Posterior vena cava (tissue), 2 donors: Measurements from ENCODE around the gene USF3. TPM values are rescaled to one million over a fixed set of nuclear protein-coding genes. Genes with fewer than 3 reads are reported as not detected.

Experiments used
- DNase-seq: peaks from one replicate; pipeline ENCODE4 v3.0.0-alpha.2; 2020; ENCODE audit warnings: low spot score
- intact Hi-C, 2 donors: fragments of 100-400 bp; cut with DNase I; formaldehyde crosslinking; loops; one replicate each; pipeline versions ENCODE4 v1.14.1 to v1.14.2; 2022 to 2023
- long read RNA-seq, 2 donors: library from polyadenylated mRNA; unstranded; transcript quantifications; one replicate each; pipeline ENCODE4 v2.0.0, GENCODE V29; 2020 to 2021
- total RNA-seq, 2 donors: library from RNA; stranded (reverse); fragmentation: NEBNext Ultra II Directional; extraction: Animal tissue kit (Norgen Biotek cat#: 25700); gene quantifications; one replicate each; pipeline ENCODE4 v1.2.1, GENCODE V29; 2021
- donor health status: DM: yes; HTN: yes; CAD: no.
- donor health status: DM: yes; HTN: yes; CAD: no.

USF3 gene
- 10 to 100 TPM; 14.1 to 14.9 TPM for total RNA-seq
- long read RNA-seq, donor 1, full-length matches to known transcripts, result 1 of 7 reads
- long read RNA-seq, donor 1, partial matches to known transcripts, result 2 of 7 reads
- long read RNA-seq, donor 1, other reads (novel, unspliced or antisense), result 4 of 7 reads
- long read RNA-seq, donor 2, result 0 reads

GRCh38 chr3:113695786-113696645 is at the start of gene USF3:
Gene USF3, minus strand, starts transcription at chr3:113696642. Its CDS starts 21,764 bp downstream, at chr3:113674878.
- peak; percentile 94 for DNase-seq
- intact Hi-C loops, result no loop called here

GRCh38 chr3:113745756-113746547 is 49.5 kb upstream of the USF3 start, which contains the start of gene NAA50:
Gene NAA50, minus strand, starts transcription at chr3:113746249. Its CDS starts 300 bp downstream, at chr3:113745949.
- peak; percentile 99 for DNase-seq
- intact Hi-C loops, result no loop called here

- peak; percentile 87 for DNase-seq
- intact Hi-C loops, result no loop called here
Observed at GRCh38 chr3:113744941-113745755, 48.7 kb upstream of the USF3 start.

GRCh38 chr3:113743006-113743630 is 46.7 kb upstream of the USF3 start:
- DNase-seq, result no peak
- intact Hi-C loops, result no loop called here

- DNase-seq, result no peak
- intact Hi-C loops, result no loop called here
Observed at GRCh38 chr3:113741620-113742019, 45.2 kb upstream of the USF3 start.

- intact Hi-C loops, result no loop called here
- DNase-seq, result no peak
Observed at GRCh38 chr3:113741086-113741485, 44.6 kb upstream of the USF3 start.

GRCh38 chr3:113736548-113737089 is 40.2 kb upstream of the USF3 start:
- DNase-seq, result no peak

GRCh38 chr3:113731694-113732093 is 35.3 kb upstream of the USF3 start:
- intact Hi-C loops, result no loop called here
- no peak for DNase-seq

More at GRCh38 chr3:113736548-113737089, 40.2 kb upstream of the USF3 start:
- intact Hi-C loops, result no loop called here

GRCh38 chr3:113730550-113730949 is 34.1 kb upstream of the USF3 start:
- intact Hi-C loops, result no loop called here
- DNase-seq, result no peak

GRCh38 chr3:113728661-113729060 is 32.2 kb upstream of the USF3 start:
- no peak for DNase-seq
- intact Hi-C loops, result no loop called here

- intact Hi-C loops, result no loop called here
- DNase-seq, result no peak
Observed at GRCh38 chr3:113721636-113722035, 25.2 kb upstream of the USF3 start.

GRCh38 chr3:113719758-113720157 is 23.3 kb upstream of the USF3 start:
- DNase-seq, result no peak
- intact Hi-C loops, result no loop called here

GRCh38 chr3:113719294-113719693 is 22.9 kb upstream of the USF3 start:
- intact Hi-C loops, result no loop called here
- no peak for DNase-seq

GRCh38 chr3:113717818-113718217 is 21.4 kb upstream of the USF3 start:
- intact Hi-C loops, result no loop called here
- no peak for DNase-seq

- intact Hi-C loops, result no loop called here
- DNase-seq, result no peak
Observed at GRCh38 chr3:113717308-113717707, 20.9 kb upstream of the USF3 start.

- no peak for DNase-seq
- intact Hi-C loops, result no loop called here
Observed at GRCh38 chr3:113714702-113715101, 18.3 kb upstream of the USF3 start.

GRCh38 chr3:113712129-113712528 is 15.7 kb upstream of the USF3 start:
- DNase-seq, result no peak
- intact Hi-C loops, result no loop called here

- no peak for DNase-seq
- intact Hi-C loops, result no loop called here
Observed at GRCh38 chr3:113707835-113708234, 11.4 kb upstream of the USF3 start.
